Activated CD8-positive, alpha-beta memory T cell treated with anti-CD3 and anti-CD28 coated beads, Interleukin-2, amount 10 ng/mL, durations not matched to agents 7 days and 5 days (primary cell): ENCODE results near the gene TNFRSF25. TPM values are rescaled to one million over a fixed set of nuclear protein-coding genes. Genes with fewer than 3 reads are reported as not detected.

Experiments used
- ATAC-seq: fragments of 150-1000 bp; cut with Tn5 transposase; one replicate; pipeline ENCODE4 v1.10.0; 2021; ENCODE audit warnings: moderate library complexity
- CTCF ChIA-PET: fragments of 350-600 bp; sonication (Branson Sonifier 250); formaldehyde crosslinking; loops from one replicate; lab custom pipeline; 2021; ENCODE audit warnings: antibody characterized with exemption; lab: Charles Lee
- DNase-seq: peaks from one replicate; pipeline ENCODE4 v3.0.0-alpha.2; 2020
- H3K27ac Mint-ChIP-seq: one replicate; pipeline ENCODE4 v1.8.0; 2021; ENCODE audit warnings: mild to moderate bottlenecking, mixed read lengths
- H3K27me3 Mint-ChIP-seq: one replicate; pipeline ENCODE4 v1.8.0; 2021; ENCODE audit warnings: mixed read lengths
- H3K36me3 Mint-ChIP-seq: one replicate; pipeline ENCODE4 v1.8.0; 2021; ENCODE audit warnings: mild to moderate bottlenecking, mixed read lengths
- H3K4me1 Mint-ChIP-seq: one replicate; pipeline ENCODE4 v1.8.0; 2021; ENCODE audit warnings: mixed read lengths
- H3K4me3 Mint-ChIP-seq: one replicate; pipeline ENCODE4 v1.8.0; 2021; ENCODE audit warnings: mild to moderate bottlenecking, moderate library complexity, mixed read lengths
- H3K9me3 Mint-ChIP-seq: one replicate; pipeline ENCODE4 v1.8.0; 2022; ENCODE audit warnings: low read depth, mixed read lengths
- total RNA-seq, 2 experiments: library from RNA; stranded (reverse); gene quantifications; one replicate each; pipeline ENCODE4 v1.2.3, GENCODE V29; 2021

The TNFRSF25 gene
- total RNA-seq, 2 experiments from 2014 or later: 54.3 to 71.6 TPM

DNA sequence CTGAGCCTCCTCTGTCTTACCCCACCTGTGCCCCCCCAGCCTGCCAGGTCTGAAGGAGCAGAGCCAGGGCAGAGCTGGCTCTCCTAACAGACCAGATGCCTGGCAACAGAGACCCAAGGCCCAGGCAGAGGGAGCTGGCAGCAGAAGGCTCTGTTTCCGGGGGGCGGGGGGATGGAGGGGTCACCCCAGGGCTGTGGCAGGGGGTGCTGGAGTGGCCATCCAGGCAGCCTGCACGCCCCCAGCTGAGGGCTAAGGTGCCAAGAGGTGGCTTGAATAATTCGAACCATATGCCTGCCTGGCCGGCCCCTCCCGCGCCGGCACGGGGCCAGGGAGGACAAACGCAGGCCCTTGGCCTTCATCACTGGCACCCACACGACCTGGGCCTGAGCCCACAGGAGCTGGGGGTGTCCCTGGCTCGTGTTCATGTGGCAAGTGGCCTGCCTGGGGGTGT, 41.5 kb upstream of the TNFRSF25 start:
- ATAC-seq: no peak
- H3K4me1 Mint-ChIP-seq: no peaks in the 10 kb centered on the region
- CTCF ChIA-PET: interaction anchor here (1.0 to 1.4 kb wide), 4 partner anchors 8 to 17 kb away, joined by 3 to 6 read pairs (median 4); partner anchors contain the start of gene PLEKHG5
- no peak for DNase-seq
- H3K9me3 Mint-ChIP-seq: no peaks in the 10 kb centered on the region
- H3K4me3 Mint-ChIP-seq: no peak overlapping the region
- H3K27ac Mint-ChIP-seq: no peak overlapping the region
- no peaks in the 10 kb centered on the region for H3K27me3 Mint-ChIP-seq
- no peaks in the 10 kb centered on the region for H3K36me3 Mint-ChIP-seq

DNA sequence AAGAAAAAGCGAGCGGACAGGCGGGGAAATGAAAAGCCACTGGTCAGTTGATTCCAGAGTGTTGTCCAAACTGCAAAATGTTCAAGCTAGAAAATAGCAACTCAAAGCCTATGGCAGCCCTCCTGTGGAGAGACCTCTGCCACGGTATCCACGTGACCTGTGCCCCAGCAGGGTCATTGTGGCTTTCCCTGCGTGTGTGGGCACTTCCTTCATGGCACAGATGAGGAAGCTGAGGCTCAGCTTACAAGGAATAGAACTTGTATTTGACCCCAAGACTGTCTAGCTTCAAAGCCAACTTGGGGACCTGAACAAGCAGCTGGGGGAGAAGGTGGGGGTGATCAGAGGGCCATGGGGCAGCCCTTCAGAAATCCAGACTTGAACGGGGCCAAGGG, 41.1 kb upstream of the TNFRSF25 start:
- CTCF ChIA-PET: interaction anchor here (1.0 to 1.4 kb wide), 4 partner anchors 8 to 16 kb away, joined by 3 to 6 read pairs (median 4); partner anchors contain the start of gene PLEKHG5
- DNase-seq (no peak), ATAC-seq (no peak)
- Mint-ChIP-seq H3K4me1 (no peaks in the 10 kb centered on the region), H3K27me3 (no peaks in the 10 kb centered on the region), H3K36me3 (no peaks in the 10 kb centered on the region), H3K27ac (no peak overlapping the region), H3K9me3 (no peaks in the 10 kb centered on the region), H3K4me3 (no peak overlapping the region)

- H3K9me3 Mint-ChIP-seq: no peaks in the 10 kb centered on the region
- no peaks in the 10 kb centered on the region for H3K36me3 Mint-ChIP-seq
- no peak overlapping the region for H3K4me3 Mint-ChIP-seq
- H3K4me1 Mint-ChIP-seq: no peaks in the 10 kb centered on the region
- no peak overlapping the region for H3K27ac Mint-ChIP-seq
- H3K27me3 Mint-ChIP-seq: peaks cover under 1% of the 10 kb centered on the region
- ATAC-seq (no peak), DNase-seq (no peak)
- CTCF ChIA-PET: interaction anchor here (1.0 to 1.4 kb wide), 5 partner anchors 9 to 17 kb away, joined by 3 to 6 read pairs (median 5); partner anchors contain the start of gene PLEKHG5
Observed at GRCh38 chr1:6506210-6507036, 40.5 kb upstream of the TNFRSF25 start.

- Mint-ChIP-seq H3K4me1 (no peaks in the 10 kb centered on the region), H3K27me3 (peaks cover 4% of the 10 kb centered on the region), H3K27ac (no peak overlapping the region), H3K4me3 (no peak overlapping the region), H3K9me3 (no peaks in the 10 kb centered on the region), H3K36me3 (no peaks in the 10 kb centered on the region)
- ATAC-seq: no peak
- CTCF ChIA-PET: interaction anchor here (0.9 to 1.4 kb wide), 2 partner anchors 15 to 18 kb away, joined by 3 to 5 read pairs; no protein-coding TSS in a partner anchor
- no peak for DNase-seq
Observed at GRCh38 chr1:6505367-6506209, 39.6 kb upstream of the TNFRSF25 start.

GRCh38 chr1:6504887-6505286, 38.9 kb upstream of the TNFRSF25 start:
- ATAC-seq (no peak), DNase-seq (no peak)
- H3K36me3 Mint-ChIP-seq: no peaks in the 10 kb centered on the region
- H3K4me1 Mint-ChIP-seq: no peaks in the 10 kb centered on the region
- H3K27ac Mint-ChIP-seq: no peak overlapping the region
- H3K27me3 Mint-ChIP-seq: peaks cover 4% of the 10 kb centered on the region
- no peaks in the 10 kb centered on the region for H3K9me3 Mint-ChIP-seq
- no peak overlapping the region for H3K4me3 Mint-ChIP-seq
- CTCF ChIA-PET: interaction anchor here (0.9 to 1.4 kb wide), 2 partner anchors 14 to 18 kb away, joined by 3 to 5 read pairs; no protein-coding TSS in a partner anchor

DNA sequence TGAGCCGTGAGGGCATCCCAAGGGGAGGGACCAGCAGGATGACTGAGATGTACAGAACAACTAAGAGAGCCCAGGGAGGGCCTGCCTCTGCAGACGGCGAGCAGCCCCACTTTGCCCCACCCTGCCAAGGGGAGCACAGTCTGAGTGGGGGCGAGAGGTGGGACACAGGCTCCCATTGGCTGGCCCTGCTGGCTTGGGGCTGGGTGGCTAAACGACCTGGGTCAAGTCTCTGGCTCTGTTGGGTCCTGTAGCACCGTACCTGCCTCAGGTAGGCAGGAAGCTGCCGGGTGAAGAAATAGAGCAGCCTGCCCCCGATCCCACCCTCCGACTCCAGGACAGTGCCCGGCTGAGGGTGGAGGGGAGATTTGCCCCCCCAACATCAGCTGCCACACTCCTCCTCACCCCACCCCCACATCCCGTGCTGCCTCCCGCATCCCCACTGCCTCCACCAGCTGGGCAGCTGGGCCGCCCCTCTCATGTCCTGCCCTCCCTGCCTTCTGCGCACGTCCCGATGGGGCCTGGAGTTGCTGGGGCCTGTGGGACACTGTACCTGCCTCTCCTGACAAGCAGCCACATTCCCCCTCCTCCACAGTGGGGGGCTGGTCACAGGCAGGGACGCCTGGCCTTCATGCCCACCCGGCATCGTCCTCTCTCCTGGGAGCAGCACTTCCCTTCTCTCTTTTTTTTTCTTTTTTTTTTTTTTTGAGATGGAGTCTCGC, 38.1 kb upstream of the TNFRSF25 start:
- no peaks in the 10 kb centered on the region for H3K36me3 Mint-ChIP-seq
- ATAC-seq (no peak), DNase-seq (no peak)
- H3K27me3 Mint-ChIP-seq: peaks cover 7% of the 10 kb centered on the region
- H3K9me3 Mint-ChIP-seq: no peaks in the 10 kb centered on the region
- H3K4me1 Mint-ChIP-seq: no peaks in the 10 kb centered on the region
- H3K27ac Mint-ChIP-seq: no peak overlapping the region
- CTCF ChIA-PET: interaction anchor here (6.2 kb wide), 1 partner anchor 13 kb away, joined by 41 read pairs; the partner anchor contains the start of gene PLEKHG5
- no peak overlapping the region for H3K4me3 Mint-ChIP-seq

- Mint-ChIP-seq H3K36me3 (no peaks in the 10 kb centered on the region), H3K4me1 (peaks cover 1% of the 10 kb centered on the region), H3K9me3 (no peaks in the 10 kb centered on the region), H3K27ac (no peak overlapping the region), H3K27me3 (peaks cover 20% of the 10 kb centered on the region), H3K4me3 (no peak overlapping the region)
- CTCF ChIA-PET: interaction anchor here (1.2 to 6.2 kb wide), 2 partner anchors 11 to 52 kb away, joined by 4 to 41 read pairs; partner anchors contain the start of genes NOL9 and PLEKHG5
- DNase-seq (no peak), ATAC-seq (no peak)
Observed at GRCh38 chr1:6502000-6502891, 36.3 kb upstream of the TNFRSF25 start.

DNA sequence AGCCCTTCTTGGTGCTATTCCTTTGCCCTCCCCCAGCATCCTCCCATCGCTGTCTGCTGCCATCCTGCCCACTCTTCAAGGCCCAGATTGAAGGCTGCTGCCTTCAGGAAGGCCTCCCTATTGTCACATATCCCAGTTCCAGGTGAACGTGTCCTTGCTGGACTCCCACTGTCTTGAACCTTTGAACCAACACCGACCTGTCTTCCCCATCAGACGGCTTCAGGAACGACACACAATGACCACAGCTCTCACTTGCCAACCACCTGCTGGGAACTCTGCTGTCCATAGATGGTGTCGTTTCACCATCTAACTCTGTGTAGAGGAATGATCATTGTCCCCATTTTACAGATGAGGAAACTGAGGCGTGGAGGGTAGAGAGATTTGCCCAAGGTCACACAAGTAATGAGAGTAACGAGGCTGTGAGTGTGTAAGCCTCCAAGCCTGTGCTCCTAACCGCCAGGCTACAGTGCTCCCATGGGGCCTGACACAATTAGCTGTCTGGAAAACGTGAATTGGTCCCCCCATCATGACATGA, 35.4 kb upstream of the TNFRSF25 start:
- H3K9me3 Mint-ChIP-seq: no peaks in the 10 kb centered on the region
- no peaks in the 10 kb centered on the region for H3K36me3 Mint-ChIP-seq
- ATAC-seq: no peak
- H3K4me1 Mint-ChIP-seq: peaks cover 1% of the 10 kb centered on the region
- H3K27me3 Mint-ChIP-seq: peaks cover 25% of the 10 kb centered on the region
- H3K27ac Mint-ChIP-seq: no peak overlapping the region
- CTCF ChIA-PET: interaction anchor here (6.2 kb wide), 1 partner anchor 11 kb away, joined by 41 read pairs; the partner anchor contains the start of gene PLEKHG5
- no peak for DNase-seq
- no peak overlapping the region for H3K4me3 Mint-ChIP-seq

DNA sequence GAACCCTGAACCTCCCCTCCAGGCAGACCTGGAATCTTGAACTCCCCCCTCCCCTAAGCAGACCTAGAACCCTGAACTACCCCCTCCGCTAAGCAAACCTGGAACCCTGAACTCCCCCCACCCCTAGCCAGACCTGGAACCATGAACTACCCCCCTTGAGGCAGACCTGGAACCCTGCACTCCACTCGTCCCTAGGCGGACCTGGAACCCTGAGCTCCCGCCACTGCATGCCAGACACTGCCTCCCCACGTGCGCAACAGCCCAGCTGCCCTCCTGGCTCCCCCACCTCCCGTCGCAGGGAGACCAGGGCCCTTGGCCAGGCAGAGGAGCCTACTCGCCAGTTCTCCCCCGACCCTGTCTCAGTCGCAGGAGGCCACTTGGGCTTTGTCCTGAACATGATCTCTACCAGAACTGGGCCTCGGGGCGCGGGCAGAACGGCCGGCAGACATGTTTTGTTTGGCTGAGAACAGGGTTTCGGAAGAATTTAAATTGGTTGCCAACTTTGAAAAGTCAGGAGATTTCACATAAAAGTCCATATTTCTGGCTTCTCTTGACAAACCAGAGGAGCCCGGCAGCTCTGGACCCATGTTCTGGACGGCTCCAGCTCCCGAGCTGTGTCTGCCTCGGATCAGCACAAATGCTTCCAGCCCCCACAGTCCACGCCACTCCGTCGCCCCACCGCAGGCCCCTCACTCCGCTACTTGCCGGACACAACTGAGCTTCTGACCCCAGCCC, 34.7 kb upstream of the TNFRSF25 start:
- no peaks in the 10 kb centered on the region for H3K9me3 Mint-ChIP-seq
- no peaks in the 10 kb centered on the region for H3K36me3 Mint-ChIP-seq
- H3K4me3 Mint-ChIP-seq: no peak overlapping the region
- no peak overlapping the region for H3K27ac Mint-ChIP-seq
- CTCF ChIA-PET: interaction anchor here (1.7 to 6.2 kb wide), 2 partner anchors 10 to 15 kb away, joined by 6 to 41 read pairs; partner anchors contain the start of gene PLEKHG5
- no peak for DNase-seq
- peaks cover 3% of the 10 kb centered on the region for H3K4me1 Mint-ChIP-seq
- H3K27me3 Mint-ChIP-seq: peaks cover 29% of the 10 kb centered on the region
- no peak for ATAC-seq

DNA sequence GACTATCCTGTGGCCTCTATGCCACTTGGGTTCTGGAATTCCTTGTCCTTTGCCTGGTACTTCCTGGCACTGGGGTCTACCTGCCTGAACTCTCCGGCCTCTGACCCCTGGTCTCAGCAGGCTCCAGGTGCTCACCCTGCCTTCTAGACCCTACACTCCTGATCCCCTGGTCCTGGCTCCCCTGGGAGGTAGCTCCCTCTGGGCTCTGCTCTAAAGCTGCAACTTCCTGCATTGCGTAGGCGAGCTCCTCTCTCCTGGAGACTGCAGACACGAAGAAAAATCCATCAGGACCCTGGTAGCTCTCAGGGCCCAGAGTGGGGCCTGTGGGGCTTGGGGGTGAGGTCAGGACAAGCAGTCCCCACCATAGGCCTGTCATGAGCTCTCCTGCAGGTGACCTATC, 33.3 kb upstream of the TNFRSF25 start:
- peaks cover 3% of the 10 kb centered on the region for H3K4me1 Mint-ChIP-seq
- ATAC-seq (no peak), DNase-seq (no peak)
- no peak overlapping the region for H3K27ac Mint-ChIP-seq
- H3K36me3 Mint-ChIP-seq: no peaks in the 10 kb centered on the region
- no peak overlapping the region for H3K4me3 Mint-ChIP-seq
- H3K9me3 Mint-ChIP-seq: no peaks in the 10 kb centered on the region
- CTCF ChIA-PET: interaction anchor here (1.3 to 6.2 kb wide), 3 partner anchors 8 to 24 kb away, joined by 3 to 41 read pairs (median 6); partner anchors contain the start of gene PLEKHG5
- H3K27me3 Mint-ChIP-seq: peaks cover 29% of the 10 kb centered on the region

GRCh38 chr1:6498576-6499111, 32.7 kb upstream of the TNFRSF25 start:
- Mint-ChIP-seq H3K27ac (no peak overlapping the region), H3K4me3 (no peak overlapping the region), H3K36me3 (no peaks in the 10 kb centered on the region), H3K27me3 (peaks cover 29% of the 10 kb centered on the region), H3K9me3 (no peaks in the 10 kb centered on the region), H3K4me1 (peaks cover 3% of the 10 kb centered on the region)
- DNase-seq (no peak), ATAC-seq (no peak)
- CTCF ChIA-PET: interaction anchor here (0.5 to 6.2 kb wide), 5 partner anchors 8 to 203 kb away, joined by 3 to 41 read pairs (median 4); partner anchors contain the start of genes DNAJC11, NOL9 and PLEKHG5
